PFSK-1 (cell line): ENCODE data around the gene DERA.

Experiments
- FOXP2 ChIP-seq: optimal IDR thresholded peaks from 2 replicates; pipeline ENCODE3; 2011; ENCODE audit warnings: borderline replicate concordance, control low read depth, inconsistent platforms; ENCODE audit not compliant: insufficient read depth; ENCODE audit errors: extremely low read length, extremely low read depth
- POLR2AphosphoS5 ChIP-seq: IDR thresholded peaks from 2 replicates; pipeline ENCODE4 v1.6.1; 2012; ENCODE audit warnings: low read depth, mild to moderate bottlenecking, control low read depth, low read length, moderate library complexity
- REST ChIP-seq, 2 experiments: IDR thresholded peaks; 2 replicates each; pipeline versions ENCODE4 v1.6.1 to v1.8.0; 2011 to 2012; ENCODE audit warnings: low read depth in 2 of 2, low read length in 2 of 2, control low read depth in 1 of 2, inconsistent platforms in 1 of 2, mild to moderate bottlenecking in 1 of 2, moderate library complexity in 1 of 2; ENCODE audit not compliant: insufficient read depth in 1 of 2
- SIN3A ChIP-seq: IDR thresholded peaks from 2 replicates; pipeline ENCODE4 v1.6.1; 2012; ENCODE audit warnings: mild to moderate bottlenecking, low read length, moderate library complexity, borderline replicate concordance; ENCODE audit not compliant: insufficient read depth
- TAF1 ChIP-seq: IDR thresholded peaks from 2 replicates; pipeline ENCODE4 v1.6.1; 2012; ENCODE audit warnings: low read length, control low read depth, borderline replicate concordance; ENCODE audit not compliant: insufficient read depth

The DERA gene

GRCh38 chr12:15933751-15934150 is 22.6 kb downstream of the DERA start:
- TF ChIP-seq POLR2AphosphoS5 (no peak), SIN3A (no peak), TAF1 (no peak), FOXP2 (no peak), REST (IDR thresholded peaks at IDR 0.05; ENCODE audit: insufficient read depth in 1 of 2, low read depth in 2 of 2, low read length in 2 of 2) (no peak)

GRCh38 chr12:15936751-15937150 is 25.6 kb downstream of the DERA start:
- TF ChIP-seq POLR2AphosphoS5 (no peak), FOXP2 (no peak), SIN3A (no peak), TAF1 (no peak), REST (IDR thresholded peaks at IDR 0.05; ENCODE audit: insufficient read depth in 1 of 2, low read depth in 2 of 2, low read length in 2 of 2) (no peak)

GRCh38 chr12:15937902-15938301 is 26.8 kb downstream of the DERA start:
- TF ChIP-seq FOXP2, result no peak
- no peak for TF ChIP-seq POLR2AphosphoS5
- TF ChIP-seq TAF1, result no peak
- TF ChIP-seq REST (IDR thresholded peaks at IDR 0.05; ENCODE audit: insufficient read depth in 1 of 2, low read depth in 2 of 2, low read length in 2 of 2), result no peak
- no peak for TF ChIP-seq SIN3A

GRCh38 chr12:15939111-15939510 is 28.0 kb downstream of the DERA start:
- TF ChIP-seq TAF1, result no peak
- no peak for TF ChIP-seq REST (IDR thresholded peaks at IDR 0.05; ENCODE audit: insufficient read depth in 1 of 2, low read depth in 2 of 2, low read length in 2 of 2)
- no peak for TF ChIP-seq SIN3A
- TF ChIP-seq POLR2AphosphoS5, result no peak
- no peak for TF ChIP-seq FOXP2

GRCh38 chr12:15942475-15942874 is 31.3 kb downstream of the DERA start:
- TF ChIP-seq FOXP2, result no peak
- no peak for TF ChIP-seq REST (IDR thresholded peaks at IDR 0.05; ENCODE audit: insufficient read depth in 1 of 2, low read depth in 2 of 2, low read length in 2 of 2)
- no peak for TF ChIP-seq SIN3A
- TF ChIP-seq POLR2AphosphoS5, result no peak
- TF ChIP-seq TAF1, result no peak
